Stomach (tissue), 4 donors: ENCODE data around the gene PRTN3.

ENCODE experiments used
- POLR2A ChIP-seq, 4 donors: fragments of 450-650 bp; IDR thresholded peaks; one replicate each; pipeline ENCODE4 v1.6.1; 2016; ENCODE audit warnings: antibody characterized with exemption in 4 of 4, control low read depth in 2 of 4, mild to moderate bottlenecking in 1 of 4, moderate library complexity in 1 of 4
- TF ChIP-seq, protein P1 (sequence below), 7 experiments: fragments of 450-650 bp in 4 of 7; fragments of 200-600 bp in 3 of 7; sonication (generic) in 3 of 7; IDR thresholded peaks; one replicate each; pipeline ENCODE4 v1.5.1; 2016 to 2019; ENCODE audit warnings: antibody characterized with exemption in 7 of 7, control low read depth in 2 of 7, mild to moderate bottlenecking in 1 of 7

DNA sequence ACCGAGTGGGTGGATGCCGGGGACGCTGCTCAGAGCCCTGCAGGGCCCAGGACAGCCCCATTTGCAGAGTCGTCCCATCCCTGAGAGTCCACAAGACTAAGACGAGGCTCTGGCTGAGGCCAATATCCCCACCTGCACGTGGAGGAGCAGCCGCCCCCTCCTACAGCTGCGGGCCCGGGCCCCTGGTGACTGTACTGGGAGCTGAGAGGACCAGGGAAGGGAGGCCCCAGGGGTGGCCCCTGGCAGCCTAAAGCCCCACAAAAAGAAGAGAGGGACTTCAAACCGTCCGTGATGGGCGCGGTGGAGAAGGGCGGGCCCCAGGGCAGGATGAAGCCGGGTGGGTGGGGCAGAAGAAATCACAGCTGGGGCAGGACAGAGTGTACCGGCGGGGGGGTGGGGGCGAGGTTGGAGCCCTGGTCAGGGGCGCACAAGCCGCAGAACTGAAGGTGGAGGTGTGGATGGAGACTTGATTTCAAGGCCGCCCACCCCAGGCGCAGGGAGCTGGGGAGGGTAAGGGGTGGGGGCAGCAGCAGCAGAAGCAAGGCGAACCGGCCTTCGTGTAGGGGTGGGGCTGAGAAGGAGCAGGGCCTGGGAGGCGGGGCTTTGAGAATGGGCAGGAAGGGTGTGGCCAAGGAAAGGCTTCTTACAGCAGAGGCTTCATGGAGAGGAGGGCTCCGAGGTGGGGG is 31.6 kb downstream of the PRTN3 start:
- TF ChIP-seq, protein P1, sequence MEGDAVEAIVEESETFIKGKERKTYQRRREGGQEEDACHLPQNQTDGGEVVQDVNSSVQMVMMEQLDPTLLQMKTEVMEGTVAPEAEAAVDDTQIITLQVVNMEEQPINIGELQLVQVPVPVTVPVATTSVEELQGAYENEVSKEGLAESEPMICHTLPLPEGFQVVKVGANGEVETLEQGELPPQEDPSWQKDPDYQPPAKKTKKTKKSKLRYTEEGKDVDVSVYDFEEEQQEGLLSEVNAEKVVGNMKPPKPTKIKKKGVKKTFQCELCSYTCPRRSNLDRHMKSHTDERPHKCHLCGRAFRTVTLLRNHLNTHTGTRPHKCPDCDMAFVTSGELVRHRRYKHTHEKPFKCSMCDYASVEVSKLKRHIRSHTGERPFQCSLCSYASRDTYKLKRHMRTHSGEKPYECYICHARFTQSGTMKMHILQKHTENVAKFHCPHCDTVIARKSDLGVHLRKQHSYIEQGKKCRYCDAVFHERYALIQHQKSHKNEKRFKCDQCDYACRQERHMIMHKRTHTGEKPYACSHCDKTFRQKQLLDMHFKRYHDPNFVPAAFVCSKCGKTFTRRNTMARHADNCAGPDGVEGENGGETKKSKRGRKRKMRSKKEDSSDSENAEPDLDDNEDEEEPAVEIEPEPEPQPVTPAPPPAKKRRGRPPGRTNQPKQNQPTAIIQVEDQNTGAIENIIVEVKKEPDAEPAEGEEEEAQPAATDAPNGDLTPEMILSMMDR (IDR thresholded peaks at IDR 0.05), result no peak
- TF ChIP-seq POLR2A (IDR thresholded peaks at IDR 0.05), result no peak
